Panc1 (cell line): Measurements from ENCODE around the gene NREP.

Experiments
- POLR2AphosphoS5 ChIP-seq: IDR thresholded peaks from 2 replicates; pipeline ENCODE4 v1.6.1; 2012; ENCODE audit warnings: mild to moderate bottlenecking, low read depth, low read length, moderate library complexity
- TCF7L2 ChIP-seq: IDR thresholded peaks from 2 replicates; pipeline ENCODE4 v1.6.1; 2011; ENCODE audit warnings: mild to moderate bottlenecking, low read depth, low read length, inconsistent platforms
- TF ChIP-seq, protein P1 (sequence below): fragments of 450-650 bp; IDR thresholded peaks from 2 replicates; pipeline ENCODE4 v1.5.1; 2017; ENCODE audit warnings: mild to moderate bottlenecking
- TF ChIP-seq, protein P2 (sequence below), 2 experiments: IDR thresholded peaks; 2 replicates each; pipeline ENCODE4 v1.6.1; 2011 to 2012; ENCODE audit warnings: low read depth in 2 of 2, control low read depth in 1 of 2, low read length in 1 of 2, mild to moderate bottlenecking in 1 of 2, moderate library complexity in 1 of 2; ENCODE audit not compliant: insufficient read depth in 1 of 2

DNA sequence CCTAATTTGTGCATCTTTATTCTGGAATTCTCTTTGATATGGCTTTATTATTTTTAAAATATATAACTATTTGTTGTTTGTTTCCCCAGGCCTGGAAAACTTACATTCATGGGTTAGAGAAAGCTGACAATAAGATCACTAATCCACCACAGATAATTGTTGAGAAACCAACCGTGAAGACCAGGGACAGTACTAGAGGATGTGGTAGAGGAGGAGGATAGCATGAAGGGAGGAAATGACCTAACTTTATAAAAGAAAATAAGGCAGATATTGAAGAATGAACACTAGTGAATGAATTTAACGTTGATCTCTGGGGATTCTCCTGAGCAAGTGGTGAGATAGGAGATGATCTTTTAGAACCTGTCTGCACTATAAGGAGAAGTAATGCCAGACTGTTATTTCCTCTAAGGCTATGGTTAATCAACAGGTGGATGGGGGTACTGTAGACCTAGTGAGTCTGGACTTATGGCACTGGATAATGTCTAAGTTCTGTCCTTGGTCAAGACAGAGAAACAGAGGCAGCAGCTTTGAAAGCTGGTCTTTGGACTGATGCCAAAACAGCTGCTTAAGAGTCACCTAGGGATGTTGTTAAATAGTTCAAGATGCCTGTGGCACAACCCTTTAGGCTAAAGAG lies 52.4 kb downstream of the NREP start:
- TF ChIP-seq, protein P1, sequence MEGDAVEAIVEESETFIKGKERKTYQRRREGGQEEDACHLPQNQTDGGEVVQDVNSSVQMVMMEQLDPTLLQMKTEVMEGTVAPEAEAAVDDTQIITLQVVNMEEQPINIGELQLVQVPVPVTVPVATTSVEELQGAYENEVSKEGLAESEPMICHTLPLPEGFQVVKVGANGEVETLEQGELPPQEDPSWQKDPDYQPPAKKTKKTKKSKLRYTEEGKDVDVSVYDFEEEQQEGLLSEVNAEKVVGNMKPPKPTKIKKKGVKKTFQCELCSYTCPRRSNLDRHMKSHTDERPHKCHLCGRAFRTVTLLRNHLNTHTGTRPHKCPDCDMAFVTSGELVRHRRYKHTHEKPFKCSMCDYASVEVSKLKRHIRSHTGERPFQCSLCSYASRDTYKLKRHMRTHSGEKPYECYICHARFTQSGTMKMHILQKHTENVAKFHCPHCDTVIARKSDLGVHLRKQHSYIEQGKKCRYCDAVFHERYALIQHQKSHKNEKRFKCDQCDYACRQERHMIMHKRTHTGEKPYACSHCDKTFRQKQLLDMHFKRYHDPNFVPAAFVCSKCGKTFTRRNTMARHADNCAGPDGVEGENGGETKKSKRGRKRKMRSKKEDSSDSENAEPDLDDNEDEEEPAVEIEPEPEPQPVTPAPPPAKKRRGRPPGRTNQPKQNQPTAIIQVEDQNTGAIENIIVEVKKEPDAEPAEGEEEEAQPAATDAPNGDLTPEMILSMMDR: no peak
- no peak for TF ChIP-seq TCF7L2
- TF ChIP-seq, protein P2, sequence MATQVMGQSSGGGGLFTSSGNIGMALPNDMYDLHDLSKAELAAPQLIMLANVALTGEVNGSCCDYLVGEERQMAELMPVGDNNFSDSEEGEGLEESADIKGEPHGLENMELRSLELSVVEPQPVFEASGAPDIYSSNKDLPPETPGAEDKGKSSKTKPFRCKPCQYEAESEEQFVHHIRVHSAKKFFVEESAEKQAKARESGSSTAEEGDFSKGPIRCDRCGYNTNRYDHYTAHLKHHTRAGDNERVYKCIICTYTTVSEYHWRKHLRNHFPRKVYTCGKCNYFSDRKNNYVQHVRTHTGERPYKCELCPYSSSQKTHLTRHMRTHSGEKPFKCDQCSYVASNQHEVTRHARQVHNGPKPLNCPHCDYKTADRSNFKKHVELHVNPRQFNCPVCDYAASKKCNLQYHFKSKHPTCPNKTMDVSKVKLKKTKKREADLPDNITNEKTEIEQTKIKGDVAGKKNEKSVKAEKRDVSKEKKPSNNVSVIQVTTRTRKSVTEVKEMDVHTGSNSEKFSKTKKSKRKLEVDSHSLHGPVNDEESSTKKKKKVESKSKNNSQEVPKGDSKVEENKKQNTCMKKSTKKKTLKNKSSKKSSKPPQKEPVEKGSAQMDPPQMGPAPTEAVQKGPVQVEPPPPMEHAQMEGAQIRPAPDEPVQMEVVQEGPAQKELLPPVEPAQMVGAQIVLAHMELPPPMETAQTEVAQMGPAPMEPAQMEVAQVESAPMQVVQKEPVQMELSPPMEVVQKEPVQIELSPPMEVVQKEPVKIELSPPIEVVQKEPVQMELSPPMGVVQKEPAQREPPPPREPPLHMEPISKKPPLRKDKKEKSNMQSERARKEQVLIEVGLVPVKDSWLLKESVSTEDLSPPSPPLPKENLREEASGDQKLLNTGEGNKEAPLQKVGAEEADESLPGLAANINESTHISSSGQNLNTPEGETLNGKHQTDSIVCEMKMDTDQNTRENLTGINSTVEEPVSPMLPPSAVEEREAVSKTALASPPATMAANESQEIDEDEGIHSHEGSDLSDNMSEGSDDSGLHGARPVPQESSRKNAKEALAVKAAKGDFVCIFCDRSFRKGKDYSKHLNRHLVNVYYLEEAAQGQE (IDR thresholded peaks at IDR 0.05; ENCODE audit: insufficient read depth in 1 of 2, low read depth in 2 of 2, low read length in 1 of 2): no peak
- TF ChIP-seq POLR2AphosphoS5: no peak
